ENCODE data around the gene BTAF1. TPM values are rescaled to one million over a fixed set of nuclear protein-coding genes. Genes with fewer than 3 reads are reported as not detected.

BTAF1 gene
- total and polyA plus RNA-seq, 9 donors = 13.0 to 50.7 (median 38.9) TPM

DNA sequence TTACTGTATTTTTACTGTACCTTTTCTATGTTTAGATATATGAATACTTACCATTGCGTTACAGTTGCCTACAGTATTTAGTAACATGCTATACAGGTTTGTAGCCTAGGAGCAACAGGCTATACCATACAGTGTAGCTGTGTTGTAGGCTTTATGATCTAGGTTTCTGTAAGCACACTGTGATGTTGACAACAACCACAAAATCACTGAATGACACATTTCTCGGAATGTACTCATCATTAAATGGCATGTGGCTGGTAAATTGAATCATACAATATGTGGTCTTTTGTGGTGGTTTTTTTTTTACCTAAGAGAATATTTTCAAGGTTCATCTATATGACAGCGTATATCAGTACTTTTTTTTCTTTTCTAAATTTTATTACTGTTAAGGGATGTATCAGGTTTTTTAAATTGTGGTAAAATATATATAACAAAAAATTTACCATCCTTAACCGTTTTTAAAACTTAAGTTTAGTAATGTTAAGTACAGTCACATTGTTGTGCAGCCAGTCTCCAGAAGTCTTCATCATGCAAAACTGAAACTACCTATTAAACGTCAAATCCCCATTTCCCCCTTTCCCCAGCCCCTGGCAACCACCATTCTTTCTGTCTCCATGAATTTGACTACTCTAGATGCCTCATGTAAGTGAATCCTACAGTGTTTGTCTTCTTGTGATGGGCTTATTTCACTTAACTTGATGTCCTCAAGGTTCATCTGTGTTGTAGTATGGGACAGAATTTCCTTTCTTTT lies 21.5 kb downstream of the BTAF1 start:
- WGBS, 3 donors = 92 to 94% (median 93%) methylated on average over 5 of the region's 5 CpGs
- H3K27me3 ChIP-seq = no peaks in the 10 kb centered on the region
- H3K9me3 ChIP-seq = no peaks in the 10 kb centered on the region
- TF ChIP-seq, protein P1, sequence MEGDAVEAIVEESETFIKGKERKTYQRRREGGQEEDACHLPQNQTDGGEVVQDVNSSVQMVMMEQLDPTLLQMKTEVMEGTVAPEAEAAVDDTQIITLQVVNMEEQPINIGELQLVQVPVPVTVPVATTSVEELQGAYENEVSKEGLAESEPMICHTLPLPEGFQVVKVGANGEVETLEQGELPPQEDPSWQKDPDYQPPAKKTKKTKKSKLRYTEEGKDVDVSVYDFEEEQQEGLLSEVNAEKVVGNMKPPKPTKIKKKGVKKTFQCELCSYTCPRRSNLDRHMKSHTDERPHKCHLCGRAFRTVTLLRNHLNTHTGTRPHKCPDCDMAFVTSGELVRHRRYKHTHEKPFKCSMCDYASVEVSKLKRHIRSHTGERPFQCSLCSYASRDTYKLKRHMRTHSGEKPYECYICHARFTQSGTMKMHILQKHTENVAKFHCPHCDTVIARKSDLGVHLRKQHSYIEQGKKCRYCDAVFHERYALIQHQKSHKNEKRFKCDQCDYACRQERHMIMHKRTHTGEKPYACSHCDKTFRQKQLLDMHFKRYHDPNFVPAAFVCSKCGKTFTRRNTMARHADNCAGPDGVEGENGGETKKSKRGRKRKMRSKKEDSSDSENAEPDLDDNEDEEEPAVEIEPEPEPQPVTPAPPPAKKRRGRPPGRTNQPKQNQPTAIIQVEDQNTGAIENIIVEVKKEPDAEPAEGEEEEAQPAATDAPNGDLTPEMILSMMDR (IDR thresholded peaks at IDR 0.05) = no peak
- TF ChIP-seq EP300 (IDR thresholded peaks at IDR 0.05) (no peak), POLR2A (IDR thresholded peaks at IDR 0.05) (no peak)
- no peaks in the 10 kb centered on the region for H3K36me3 ChIP-seq
- H3K4me1 ChIP-seq (ENCODE audit: insufficient read depth) = no peaks in the 10 kb centered on the region
- H3K4me3 ChIP-seq = no peak overlapping the region
- intact Hi-C loops (cut with DNase I) = no loop called here
- no peak for DNase-seq
- H3K27ac ChIP-seq = no peak overlapping the region

DNA sequence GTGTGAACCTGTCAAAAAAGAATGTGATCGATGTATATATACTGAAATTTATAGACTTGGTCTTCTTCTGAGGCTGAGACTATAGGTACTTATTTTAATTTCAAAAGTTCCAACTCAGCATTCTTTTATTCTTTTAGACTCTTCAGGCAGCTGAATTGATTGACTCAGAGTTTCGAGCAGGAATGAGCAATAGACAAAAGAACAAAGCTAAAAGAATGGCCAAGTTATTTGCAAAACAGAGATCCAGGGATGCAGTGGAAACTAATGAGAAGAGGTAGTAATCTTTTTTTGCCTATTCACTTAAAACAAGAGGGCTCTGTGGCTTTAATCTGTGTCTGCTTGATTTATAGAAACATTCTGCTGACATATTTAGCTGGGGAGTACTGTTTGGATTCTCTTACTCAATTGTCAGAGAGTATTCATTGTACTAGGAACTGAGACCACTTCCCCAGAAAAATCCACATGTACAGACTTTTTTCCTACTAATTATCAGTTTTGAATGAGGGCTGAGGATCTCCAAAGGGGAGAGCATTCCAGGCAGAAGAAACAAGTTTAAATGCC lies 30.1 kb downstream of the BTAF1 start:
- intact Hi-C loops (cut with DNase I) = no loop called here
- Histone ChIP-seq H3K36me3 (no peaks in the 10 kb centered on the region), H3K4me3 (no peak overlapping the region), H3K27ac (no peak overlapping the region), H3K4me1 (ENCODE audit: insufficient read depth) (no peaks in the 10 kb centered on the region), H3K9me3 (no peaks in the 10 kb centered on the region), H3K27me3 (no peaks in the 10 kb centered on the region)
- DNase-seq = no peak
- TF ChIP-seq, protein P1 (IDR thresholded peaks at IDR 0.05) = no peak
- TF ChIP-seq EP300 (IDR thresholded peaks at IDR 0.05) (no peak), POLR2A (IDR thresholded peaks at IDR 0.05) (no peak)
- WGBS, 3 donors = 87 to 98% (median 93%) methylated on average over 2 of the region's 2 CpGs

DNA sequence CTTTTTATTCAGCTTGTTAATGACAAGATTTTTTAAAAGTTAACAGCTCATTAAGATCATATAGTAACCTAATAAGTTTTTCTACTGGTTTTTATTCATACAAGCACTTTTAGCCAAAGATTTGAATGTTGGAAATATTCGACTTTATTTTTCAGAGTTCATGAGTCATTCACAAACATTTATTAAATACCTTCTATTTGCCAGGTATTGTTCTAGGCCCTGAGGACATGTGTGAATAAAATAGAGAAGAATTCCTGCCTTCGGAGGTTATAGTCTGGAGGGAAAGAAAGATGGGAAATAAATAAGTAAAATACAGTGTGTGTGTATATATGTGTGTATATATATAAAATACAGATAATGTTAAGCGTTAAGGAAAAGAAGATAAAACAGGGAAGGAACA lies 31.5 kb downstream of the BTAF1 start:
- no peak for DNase-seq
- WGBS, 3 donors = 77 to 84% (median 78%) methylated on average over 3 of the region's 3 CpGs
- no peak overlapping the region for H3K4me3 ChIP-seq
- no peaks in the 10 kb centered on the region for H3K4me1 ChIP-seq (ENCODE audit: insufficient read depth)
- TF ChIP-seq, protein P1 (IDR thresholded peaks at IDR 0.05) = no peak
- TF ChIP-seq EP300 (IDR thresholded peaks at IDR 0.05) = no peak
- no peak for TF ChIP-seq POLR2A (IDR thresholded peaks at IDR 0.05)
- H3K27ac ChIP-seq = no peak overlapping the region
- H3K27me3 ChIP-seq = no peaks in the 10 kb centered on the region
- H3K36me3 ChIP-seq = no peaks in the 10 kb centered on the region
- intact Hi-C loops (cut with DNase I) = no loop called here
- H3K9me3 ChIP-seq = no peaks in the 10 kb centered on the region

DNA sequence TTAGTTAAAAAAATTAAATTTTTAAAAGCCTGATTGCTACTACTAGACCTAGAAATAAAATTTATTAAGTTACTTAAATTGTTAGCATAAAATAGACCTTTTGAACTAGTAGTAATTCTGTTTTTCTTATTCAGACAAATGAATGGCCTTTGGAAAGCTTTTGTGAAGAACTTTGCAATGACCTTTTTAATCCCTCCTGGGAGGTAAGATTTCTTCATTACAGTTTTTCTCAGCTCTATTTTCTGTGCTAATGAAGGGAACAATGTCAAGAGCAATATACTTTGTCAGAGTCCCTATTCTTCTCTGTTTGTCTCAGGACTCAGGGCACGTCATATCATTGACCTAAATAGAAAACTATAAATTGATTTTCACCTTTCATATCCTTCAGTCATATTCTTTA lies 33.5 kb downstream of the BTAF1 start:
- no peak for DNase-seq
- no peak overlapping the region for H3K27ac ChIP-seq
- 93 to 98% (median 96%) methylated on average over 1 of the region's 1 CpG for WGBS, 3 donors
- no peaks in the 10 kb centered on the region for H3K36me3 ChIP-seq
- no peaks in the 10 kb centered on the region for H3K9me3 ChIP-seq
- intact Hi-C loops (cut with DNase I) = no loop called here
- TF ChIP-seq POLR2A (IDR thresholded peaks at IDR 0.05) (no peak), EP300 (IDR thresholded peaks at IDR 0.05) (no peak)
- TF ChIP-seq, protein P1 (IDR thresholded peaks at IDR 0.05) = no peak
- H3K4me3 ChIP-seq = no peak overlapping the region
- no peaks in the 10 kb centered on the region for H3K27me3 ChIP-seq
- no peaks in the 10 kb centered on the region for H3K4me1 ChIP-seq (ENCODE audit: insufficient read depth)
